GM19324 (cell line): Measurements from ENCODE around the gene GCNA.
"Not testable (repeated sequence)": the region's sequence is repeated elsewhere in the genome, so short reads cannot be mapped to it uniquely, and the experiment has no call there.

Experiments
- ATAC-seq: cut with Tn5 transposase; IDR thresholded peaks from one replicate; pipeline ENCODE4 v1.9.1; 2021; ENCODE audit warnings: mild to moderate bottlenecking, moderate library complexity; ENCODE audit not compliant: unreplicated experiment, low FRiP score

The GCNA gene

GRCh38 chrX:71637253-71637618 is 59.0 kb downstream of the GCNA start:
- ATAC-seq = no peak

GRCh38 chrX:71637848-71638247 is 59.6 kb downstream of the GCNA start:
- ATAC-seq = no peak

GRCh38 chrX:71638409-71638808 is 60.2 kb downstream of the GCNA start:
- ATAC-seq = no peak

- no peak for ATAC-seq
Measured at GRCh38 chrX:71640002-71640401, 61.8 kb downstream of the GCNA start.

GRCh38 chrX:71644406-71644805 is 66.2 kb downstream of the GCNA start:
- not testable (repeated sequence) for ATAC-seq

GRCh38 chrX:71650333-71650969 is 72.2 kb downstream of the GCNA start:
- ATAC-seq = peak; percentile 63

- no peak for ATAC-seq
Measured at GRCh38 chrX:71652405-71652804, 74.2 kb downstream of the GCNA start.

GRCh38 chrX:71653344-71653743 is 75.1 kb downstream of the GCNA start:
- ATAC-seq = no peak

- ATAC-seq = no peak
Measured at GRCh38 chrX:71657267-71657666, 79.0 kb downstream of the GCNA start.

- no peak for ATAC-seq
Measured at GRCh38 chrX:71659342-71659741, 81.1 kb downstream of the GCNA start.

GRCh38 chrX:71659959-71660358 is 81.7 kb downstream of the GCNA start:
- ATAC-seq = no peak

- no peak for ATAC-seq
Measured at GRCh38 chrX:71660562-71661416, 82.6 kb downstream of the GCNA start.

GRCh38 chrX:71661919-71662318 is 83.7 kb downstream of the GCNA start:
- ATAC-seq = no peak

- ATAC-seq = not testable (repeated sequence)
Measured at GRCh38 chrX:71662654-71663053, 84.4 kb downstream of the GCNA start.
